Limb (tissue), 2 donors: ENCODE results near the gene METTL5.

Experiments
- DNase-seq, 2 donors: peaks; one replicate each; pipeline ENCODE4 v3.0.0-alpha.2; 2016; ENCODE audit errors: extremely low spot score in 2 of 2

Gene METTL5

DNA sequence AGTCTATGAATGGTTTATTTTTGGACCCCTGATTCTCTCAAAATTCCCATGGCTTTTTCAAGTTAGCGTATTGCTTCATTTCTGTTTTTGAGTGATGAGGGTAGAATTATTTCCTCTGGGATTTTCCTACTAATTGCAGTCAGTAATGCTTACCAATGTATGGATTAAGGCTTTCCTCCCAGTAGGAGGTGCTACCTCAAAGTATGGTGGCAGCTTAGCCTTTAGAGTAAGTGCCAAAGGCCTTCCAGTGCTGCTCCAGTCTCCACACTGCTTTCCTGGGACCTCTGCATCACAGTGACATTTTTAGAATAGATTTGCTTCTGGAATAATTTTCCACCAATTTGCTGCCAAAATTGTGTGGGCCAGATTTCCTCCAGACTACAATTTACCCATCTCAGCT lies 42.2 kb downstream of the METTL5 start:
- DNase-seq: no peak

DNA sequence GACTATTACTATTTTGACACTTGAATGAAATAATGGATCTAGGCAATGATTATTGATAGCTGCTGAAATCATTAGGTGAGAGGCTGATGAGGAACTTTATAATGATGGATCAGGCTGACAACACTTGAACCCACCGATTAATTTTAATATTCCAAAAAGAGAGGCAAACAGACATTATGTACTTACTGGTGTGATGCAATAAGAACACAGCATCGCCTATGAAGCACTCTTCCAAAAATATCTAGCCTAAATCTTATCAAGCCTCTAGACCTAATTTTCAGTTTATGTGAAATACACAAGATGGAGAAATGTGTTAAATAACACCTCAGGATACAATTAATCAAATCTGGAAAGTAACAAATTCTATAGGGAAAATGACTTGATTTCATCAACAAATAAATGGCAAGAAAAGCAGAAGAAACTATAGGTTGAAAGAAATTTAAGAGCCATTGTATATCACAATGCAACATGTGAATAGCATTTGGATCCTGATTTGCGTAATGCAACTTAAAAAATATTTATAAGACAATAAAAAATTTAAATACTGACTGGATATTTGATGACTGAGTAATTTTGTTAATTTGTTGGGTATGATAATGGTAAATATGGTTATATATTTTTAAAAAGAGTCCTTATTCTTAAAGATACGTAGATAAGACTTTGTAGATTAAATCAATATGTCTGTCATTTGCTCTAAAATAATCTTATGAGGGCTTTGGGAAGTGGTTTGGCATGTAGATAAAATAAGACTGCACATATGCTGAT lies 43.3 kb downstream of the METTL5 start:
- DNase-seq: no peak

DNA sequence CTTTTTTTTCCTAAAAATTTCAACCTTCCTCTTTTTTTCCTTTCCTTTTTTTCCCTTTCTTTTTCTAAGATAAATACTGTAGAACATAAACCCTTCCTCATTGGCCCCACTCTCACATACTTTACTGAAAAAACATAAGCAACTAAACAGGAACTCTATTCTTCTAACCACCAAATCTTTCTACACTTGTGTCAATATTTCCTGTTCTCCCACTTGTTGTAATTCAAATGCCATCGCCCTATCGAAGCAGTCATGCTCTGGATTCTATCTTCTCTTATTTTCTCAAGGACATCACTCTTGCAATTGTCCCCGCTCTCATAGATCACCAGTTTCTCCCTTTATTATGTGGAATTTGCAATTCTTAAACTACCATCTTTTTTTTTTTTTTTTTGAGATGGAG lies 46.3 kb downstream of the METTL5 start:
- DNase-seq: no peak

DNA sequence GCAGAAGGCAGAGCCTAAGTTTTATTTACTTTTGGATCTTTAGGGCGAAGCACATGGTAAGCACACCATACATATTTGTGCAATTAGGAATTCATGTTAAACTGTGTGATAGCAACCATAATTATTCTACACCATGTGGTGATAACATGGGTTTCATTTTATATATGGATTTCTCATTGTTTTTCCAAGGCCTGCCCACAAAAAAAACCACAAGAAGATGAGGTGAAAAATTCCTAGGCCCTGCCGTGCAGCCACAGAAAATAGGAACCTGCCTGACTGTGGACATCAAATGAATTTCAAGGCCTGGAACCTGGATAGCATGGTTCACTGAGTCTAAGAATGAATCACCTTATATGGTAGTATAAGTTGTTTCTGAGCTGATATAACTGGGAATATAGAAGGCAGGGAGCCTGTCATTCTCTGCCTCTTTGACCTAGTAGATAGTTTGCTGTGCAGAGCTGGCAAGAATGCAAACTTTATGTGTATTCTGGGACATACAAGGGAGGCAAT lies 48.4 kb downstream of the METTL5 start:
- DNase-seq: no peak

DNA sequence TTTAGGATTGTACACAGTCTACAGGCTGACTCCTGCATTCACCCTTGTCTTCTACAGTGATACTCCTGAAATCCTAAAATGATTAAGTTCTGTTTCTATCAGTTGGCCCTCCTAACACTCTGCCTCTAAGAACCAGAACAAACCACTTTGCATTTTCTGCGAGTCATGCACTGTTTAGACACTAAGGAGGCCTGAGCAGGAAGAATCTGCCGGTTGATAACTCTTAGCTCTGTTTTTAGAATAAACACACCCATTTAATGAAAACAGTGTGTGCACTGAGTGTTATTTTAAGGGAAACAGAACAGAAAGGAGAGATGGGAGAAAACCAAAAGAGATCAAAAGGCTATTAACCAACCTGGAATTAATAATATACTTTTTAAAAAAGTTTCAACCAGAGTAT lies 48.9 kb downstream of the METTL5 start:
- no peak for DNase-seq

DNA sequence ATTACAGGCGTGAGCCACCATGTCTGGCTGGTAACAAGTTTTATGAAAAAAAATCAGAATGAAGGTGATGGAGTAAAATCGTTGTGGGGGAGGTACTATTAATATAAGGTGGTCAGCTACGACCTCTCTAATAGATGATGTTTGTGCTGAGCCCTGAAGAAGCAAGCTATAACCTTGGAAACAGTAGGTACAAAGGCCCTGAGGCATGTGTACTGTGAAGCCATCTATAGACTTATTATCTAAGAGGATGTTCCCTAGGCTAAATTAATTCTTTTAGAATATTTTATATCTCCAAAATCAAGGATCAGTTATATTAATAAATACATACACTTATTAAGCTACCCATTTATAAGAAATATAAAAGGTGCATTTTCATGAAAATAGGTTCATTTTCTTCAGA lies 49.4 kb downstream of the METTL5 start:
- no peak for DNase-seq

DNA sequence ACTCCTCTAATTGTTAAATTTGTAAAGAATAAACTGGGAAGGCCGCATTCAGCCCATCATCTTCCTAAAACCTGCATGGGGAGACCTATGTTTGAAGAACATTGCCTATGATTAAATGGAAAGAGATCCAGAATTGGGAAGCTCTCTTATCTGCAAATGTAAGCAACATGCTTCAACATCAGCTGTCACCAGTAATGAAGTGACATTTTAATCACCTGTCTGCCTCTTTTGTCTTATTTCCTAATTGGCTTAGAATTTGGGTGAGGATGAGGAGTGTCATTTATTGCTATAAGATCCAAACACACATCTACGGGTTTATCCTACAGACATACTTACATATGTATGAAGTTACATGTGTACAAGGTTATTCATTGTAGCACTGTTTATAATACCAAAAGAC lies 52.1 kb downstream of the METTL5 start:
- DNase-seq: no peak

DNA sequence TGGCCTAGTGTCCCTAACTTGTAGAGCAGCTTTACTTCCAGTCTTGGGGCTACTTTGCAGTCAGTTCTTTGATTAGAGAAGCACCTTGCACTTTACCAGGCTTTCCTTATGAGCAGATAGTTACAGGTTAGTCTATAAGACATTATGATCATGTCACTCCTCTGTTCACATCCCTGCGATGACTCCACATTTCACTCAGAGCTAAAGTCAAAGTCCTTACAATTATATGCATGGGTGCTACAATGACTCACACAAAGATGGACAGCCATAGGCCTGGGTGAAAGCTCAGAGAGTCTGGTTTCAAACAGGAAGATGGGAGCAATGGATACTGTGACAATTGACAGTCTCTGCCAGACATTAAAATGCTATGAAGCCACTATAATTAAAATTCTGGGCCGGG lies 53.1 kb downstream of the METTL5 start:
- DNase-seq: no peak

DNA sequence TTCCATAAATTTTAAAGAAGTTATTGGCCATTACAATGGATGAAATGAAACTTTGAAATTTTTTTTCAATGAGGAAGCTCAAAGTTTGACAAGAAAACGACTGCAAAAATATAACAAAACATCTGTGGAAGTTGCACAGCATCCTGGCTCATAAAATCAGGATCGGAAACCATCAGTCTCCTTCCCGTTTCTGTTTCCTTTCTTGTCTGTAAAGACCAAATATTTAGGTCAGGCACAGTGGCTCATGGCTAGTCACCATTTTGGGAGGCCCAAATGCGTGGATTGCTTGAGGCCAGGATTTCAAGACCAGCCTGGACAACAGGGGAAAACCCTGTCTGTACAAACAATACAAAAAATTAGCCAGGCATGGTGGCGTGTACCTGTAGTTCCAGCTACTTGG lies 53.7 kb downstream of the METTL5 start:
- DNase-seq: no peak

DNA sequence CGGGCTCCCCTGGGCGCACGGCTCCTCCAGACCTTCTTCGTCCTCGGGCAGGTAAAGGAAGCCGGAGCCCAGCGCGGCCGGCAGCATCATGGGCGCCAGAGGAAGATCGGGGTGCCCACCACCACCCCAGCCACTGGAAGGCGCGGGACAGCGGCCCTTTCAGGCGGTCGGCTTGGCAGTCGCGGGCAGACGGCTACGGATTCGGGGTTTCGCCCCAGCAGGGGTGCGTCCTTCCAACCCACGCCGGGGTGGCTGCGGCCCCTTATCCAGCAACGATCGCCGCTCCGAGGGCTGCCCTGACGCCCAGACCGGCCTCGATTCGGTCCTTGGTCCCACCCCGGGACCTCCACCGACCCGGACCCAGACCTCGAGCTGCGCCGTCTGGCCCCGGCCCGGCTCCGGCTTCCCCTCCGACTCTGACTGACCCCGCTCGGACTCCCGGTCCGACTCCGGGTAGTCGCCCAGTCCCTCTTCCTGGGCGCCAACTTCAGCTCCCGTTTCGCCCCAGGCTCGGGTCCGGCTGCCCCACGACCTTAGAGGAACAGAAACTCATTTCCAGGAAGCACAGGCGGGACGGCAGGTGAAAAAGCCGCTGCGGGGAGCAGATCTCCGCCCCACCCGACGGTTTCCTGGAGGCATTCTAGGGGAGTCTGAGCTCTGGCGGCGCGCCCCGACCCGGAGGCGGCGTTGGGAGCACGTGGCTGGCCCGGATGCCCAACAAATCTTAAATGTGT lies 56.3 kb downstream of the METTL5 start:
- DNase-seq: peak in 1 of 2 donors; percentile 47

DNA sequence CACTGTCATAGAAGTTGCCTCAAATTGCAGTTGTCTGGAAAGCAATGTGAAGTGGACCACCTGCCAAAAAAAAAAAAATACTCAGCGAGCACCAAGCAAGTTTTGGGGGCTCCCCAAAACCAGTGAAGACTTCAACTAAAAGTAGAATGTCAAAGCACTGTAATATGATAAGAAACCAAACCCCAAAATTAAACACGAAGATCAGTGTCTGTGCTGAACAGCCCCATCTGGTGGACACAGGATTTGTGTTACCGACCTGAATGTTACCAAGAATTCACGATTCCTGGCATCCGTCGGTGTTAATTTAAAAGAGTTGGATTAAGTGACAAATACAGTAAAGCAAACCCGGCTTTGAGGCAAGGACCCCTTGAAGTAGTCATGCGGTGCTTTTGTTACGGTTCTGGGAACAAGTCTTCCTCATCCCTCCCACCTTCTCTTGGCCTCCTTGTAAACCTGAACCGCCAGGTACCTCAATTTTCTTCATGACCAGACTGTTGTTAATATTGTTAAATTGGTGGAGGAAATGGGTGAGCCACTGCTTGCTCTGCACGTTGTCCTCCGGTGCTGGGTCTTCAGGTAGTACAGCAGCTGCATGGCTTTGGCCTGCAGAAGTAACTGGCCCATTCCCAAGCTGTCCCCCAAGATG lies 57.3 kb downstream of the METTL5 start:
- peak; percentile 42 to 58 for DNase-seq

DNA sequence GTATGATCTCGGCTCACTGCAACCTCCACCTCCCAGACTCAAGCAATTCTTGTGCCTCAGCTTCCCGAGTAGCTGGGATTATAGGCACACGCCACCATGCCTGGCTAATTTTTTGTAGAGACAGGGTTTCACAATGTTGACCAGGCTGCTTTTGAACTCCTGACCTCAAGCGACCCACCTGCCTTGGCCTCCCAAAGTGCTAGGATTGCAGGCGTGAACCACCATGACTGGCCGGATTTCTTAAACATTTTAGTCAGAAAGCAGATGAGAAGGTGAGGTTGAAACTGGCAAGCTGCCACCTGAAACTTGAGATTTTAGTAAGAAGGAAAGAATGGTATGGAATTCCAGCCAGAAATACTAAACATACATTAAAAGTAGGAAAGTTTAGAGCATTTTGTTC lies 59.2 kb downstream of the METTL5 start:
- no peak for DNase-seq

DNA sequence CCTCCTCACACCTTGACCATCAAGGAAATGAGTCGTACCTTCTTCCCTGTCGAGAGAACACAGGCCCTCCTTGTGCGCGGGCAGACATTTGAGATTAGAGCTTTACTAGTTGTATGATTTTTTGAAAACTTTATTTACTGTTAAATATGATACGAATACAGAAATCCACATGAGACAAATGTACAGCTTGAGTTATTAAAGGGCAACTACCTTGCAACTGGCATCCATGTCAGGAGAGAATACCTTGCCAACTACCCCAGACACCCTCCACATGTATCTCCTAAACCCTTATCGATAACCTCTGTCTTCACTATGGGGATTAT lies 62.8 kb downstream of the METTL5 start:
- no peak for DNase-seq
